Measurements from ENCODE around the gene ATXN1. TPM values are rescaled to one million over a fixed set of nuclear protein-coding genes. Genes with fewer than 3 reads are reported as not detected.

Gene ATXN1
- total RNA-seq, 1 experiment from 2014 or later, result 5.6 TPM

GRCh38 chr6:16653226-16653625 lies 108.0 kb downstream of the ATXN1 start:
- Histone ChIP-seq H3K4ac (ENCODE audit: low read depth, low read length) (no peak overlapping the region), H4K91ac (ENCODE audit: insufficient read length, low read depth, low read length) (no peak overlapping the region), H4K5ac (ENCODE audit: insufficient read length, low read depth, low read length) (no peak overlapping the region), H4K8ac (replicated peaks; ENCODE audit: insufficient read length, low read depth, low read length) (no peak overlapping the region), H3T11ph (ENCODE audit: low read length) (no peak overlapping the region), H2AK5ac (ENCODE audit: insufficient read length, low read length) (no peak overlapping the region), H4K20me1 (ENCODE audit: control insufficient read depth, insufficient read depth, insufficient read length) (no peaks in the 10 kb centered on the region), H2AFZ (ENCODE audit: low read length) (no peak overlapping the region), H3K27me3 (ENCODE audit: insufficient read depth, low read length) (no peaks in the 10 kb centered on the region), H3K18ac (ENCODE audit: insufficient read length, low read depth, low read length) (no peak overlapping the region), H3K9ac (ENCODE audit: extremely low read depth, insufficient read length, low read length) (no peak overlapping the region), H2BK5ac (ENCODE audit: insufficient read length, low read length) (no peak overlapping the region), H3K23me2 (ENCODE audit: insufficient read length, low read depth, low read length, poor library complexity, severe bottlenecking) (no peaks in the 10 kb centered on the region), H3K9me3 (ENCODE audit: control insufficient read depth, low read depth, low read length) (no peaks in the 10 kb centered on the region), H3K79me2 (ENCODE audit: insufficient read depth, low read length) (no peaks in the 10 kb centered on the region), H2BK12ac (ENCODE audit: insufficient read length, low read depth, low read length) (no peak overlapping the region), H2BK20ac (ENCODE audit: low read depth, low read length, poor library complexity, severe bottlenecking) (no peak overlapping the region), H3K23ac (ENCODE audit: insufficient read length, low read depth, low read length) (no peak overlapping the region), H3K27ac (ENCODE audit: insufficient read length, low read depth, low read length) (no peak overlapping the region), H2BK120ac (ENCODE audit: low read depth, low read length, poor library complexity, severe bottlenecking) (no peak overlapping the region), H3K4me2 (ENCODE audit: insufficient read depth, insufficient read length, low read length) (no peak overlapping the region), H3K4me1 (ENCODE audit: insufficient read depth, low read length) (0 out of 2 replicates have a peak, but pooled peaks cover 1% of the 10 kb centered on the region), H3K56ac (ENCODE audit: insufficient read length, low read depth, low read length) (no peak overlapping the region), H3K14ac (ENCODE audit: insufficient read depth, low read length) (no peak overlapping the region), H3K79me1 (ENCODE audit: insufficient read depth, low read depth, low read length, poor library complexity, severe bottlenecking) (no peaks in the 10 kb centered on the region), H2BK15ac (ENCODE audit: low read depth, low read length) (no peak overlapping the region)
- H3K4me3 Mint-ChIP-seq, result no peak overlapping the region
- no CpG with 5 or more reads among the region's 7 CpGs for WGBS (ENCODE audit: extremely low coverage, insufficient read length, low lambda C conversion rate)
- H3K27me3 Mint-ChIP-seq (ENCODE audit: low read depth), result no peaks in the 10 kb centered on the region; the same call in 1 of the 2 replicates
- peaks cover 2 to 3% of the 10 kb centered on the region in 2 experiments; a peak in 2 of 4 replicates for H3K4me1 Mint-ChIP-seq
- no peaks in the 10 kb centered on the region for H3K36me3 Mint-ChIP-seq (ENCODE audit: insufficient read depth in 1 of 3, low read depth in 3 of 3)
- H3K9me3 Mint-ChIP-seq, result no peaks in the 10 kb centered on the region
- DNase-seq, result no peak
- no peak for TF ChIP-seq CTCF (conservative IDR thresholded peaks at IDR 0.05)
- no peak overlapping the region; a peak in 1 of 7 replicates for H3K27ac Mint-ChIP-seq
